Muscle of leg (tissue), 11 donors: Measurements from ENCODE around the gene VPS13D. TPM values are rescaled to one million over a fixed set of nuclear protein-coding genes. Genes with fewer than 3 reads are reported as not detected.
A peak's percentile ranks its signal among the peaks of the same experiment; 100 is the strongest.
"Not testable (repeated sequence)": the region's sequence is repeated elsewhere in the genome, so short reads cannot be mapped to it uniquely, and the experiment has no call there.

Source experiments
- DNase-seq: peaks from one replicate; pipeline ENCODE4 v3.0.0; 2013
- H3K27ac ChIP-seq: one replicate; pipeline ENCODE4 v1.5.1; 2013; ENCODE audit warnings: mild to moderate bottlenecking, low read length, control low read depth
- H3K27me3 ChIP-seq: one replicate; pipeline ENCODE4 v1.6.1; 2013; ENCODE audit warnings: low read length; ENCODE audit not compliant: control insufficient read depth, insufficient read depth
- H3K36me3 ChIP-seq: one replicate; pipeline ENCODE4 v1.6.1; 2013; ENCODE audit warnings: low read length; ENCODE audit not compliant: control insufficient read depth, insufficient read depth
- H3K4me1 ChIP-seq: one replicate; pipeline ENCODE4 v1.6.1; 2013; ENCODE audit warnings: low read length; ENCODE audit not compliant: control insufficient read depth, insufficient read depth
- H3K4me3 ChIP-seq: one replicate; pipeline ENCODE4 v1.5.1; 2013; ENCODE audit warnings: low read length, control low read depth
- H3K9me3 ChIP-seq: replicated peaks from 2 replicates; pipeline ENCODE4 v1.6.1; 2013; ENCODE audit warnings: low read depth, low read length; ENCODE audit not compliant: control insufficient read depth
- WGBS: methylation state at CpG from one replicate; pipeline ENCODE4 v1.1.5; 2013; ENCODE audit warnings: missing lambda C conversion rate; ENCODE audit not compliant: insufficient coverage; 5-methylcytosine and 5-hydroxymethylcytosine counted together
- polyA plus RNA-seq, 8 donors: library from polyadenylated mRNA; unstranded; fragments of 120-200 nt; gene quantifications; one replicate each; pipeline versions ENCODE4 v1.2.1 to v1.2.3, GENCODE V29; 2013; ENCODE audit warnings: inconsistent platforms in 1 of 8, low replicate concordance in 1 of 8; ENCODE audit not compliant: insufficient read length in 8 of 8, insufficient read depth in 1 of 8
- total RNA-seq: library from RNA; stranded (reverse); fragments of 120-200 nt; gene quantifications from one replicate; pipeline ENCODE4 v1.2.4, GENCODE V29; 2013

The VPS13D gene
- total and polyA plus RNA-seq, 9 donors, result 14.9 to 21.2 (median 17.0) TPM

DNA sequence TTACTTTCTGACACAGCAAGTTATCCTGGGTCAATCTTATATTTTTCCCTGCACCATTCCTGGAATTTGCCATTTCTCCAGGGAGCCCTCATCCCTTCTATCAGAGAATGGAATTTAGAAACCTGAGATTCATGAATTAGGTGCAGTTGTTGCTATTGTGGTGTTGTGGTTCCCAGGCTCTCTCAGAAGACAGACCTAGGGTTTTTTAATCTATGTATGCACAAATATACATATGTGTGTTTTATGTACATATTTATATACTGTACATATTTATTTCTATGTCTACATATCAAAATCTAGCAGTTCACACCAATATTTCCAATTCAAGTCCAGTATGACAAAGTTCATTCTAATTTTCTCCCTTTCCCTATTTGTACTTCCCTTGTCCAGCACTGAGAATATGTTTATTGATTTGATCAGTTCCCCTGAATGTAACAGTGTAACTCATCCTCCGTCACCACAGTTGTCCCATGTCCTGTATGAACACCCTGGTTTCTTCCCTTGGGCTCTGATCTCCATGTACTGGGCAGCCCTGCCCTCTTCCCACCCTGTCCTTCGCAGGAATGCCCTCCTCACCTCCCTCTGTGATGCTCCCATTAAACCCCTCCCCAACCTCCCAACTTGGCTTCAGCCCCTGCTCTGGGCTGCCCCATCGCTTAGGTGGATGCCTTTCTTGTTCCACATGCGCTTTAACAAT, 145.5 kb downstream of the VPS13D start:
- Histone ChIP-seq H3K4me3 (no peak overlapping the region), H3K27me3 (no peaks in the 10 kb centered on the region), H3K9me3 (no peaks in the 10 kb centered on the region), H3K27ac (no peak overlapping the region), H3K4me1 (peaks cover under 1% of the 10 kb centered on the region), H3K36me3 (peaks cover 28% of the 10 kb centered on the region)
- no peak for DNase-seq
- WGBS, result 84% methylated on average over 3 of the region's 4 CpGs

- H3K27me3 ChIP-seq, result no peaks in the 10 kb centered on the region
- no peaks in the 10 kb centered on the region for H3K9me3 ChIP-seq
- peak; percentile 57 for DNase-seq
- no peak overlapping the region for H3K4me3 ChIP-seq
- peaks cover 28% of the 10 kb centered on the region for H3K36me3 ChIP-seq
- H3K4me1 ChIP-seq, result peaks cover 2% of the 10 kb centered on the region
- H3K27ac ChIP-seq, result no peak overlapping the region
- WGBS, result 56% methylated on average over 3 of the region's 6 CpGs
Measured at GRCh38 chr1:12376236-12377045, 146.6 kb downstream of the VPS13D start.

- Histone ChIP-seq H3K27ac (peak overlapping the region; percentile 11), H3K9me3 (no peaks in the 10 kb centered on the region), H3K27me3 (no peaks in the 10 kb centered on the region), H3K4me3 (no peak overlapping the region), H3K4me1 (peaks cover 2% of the 10 kb centered on the region), H3K36me3 (peaks cover 39% of the 10 kb centered on the region)
- 60% methylated on average over 1 of the region's 2 CpGs for WGBS
- peak; percentile 51 for DNase-seq
Measured at GRCh38 chr1:12380326-12381249, 150.8 kb downstream of the VPS13D start.

GRCh38 chr1:12383001-12383400, 153.2 kb downstream of the VPS13D start:
- H3K36me3 ChIP-seq, result peaks cover 45% of the 10 kb centered on the region
- WGBS, result no CpG with 5 or more reads among the region's 1 CpG
- H3K4me3 ChIP-seq, result no peak overlapping the region
- no peaks in the 10 kb centered on the region for H3K27me3 ChIP-seq
- peaks cover 2% of the 10 kb centered on the region for H3K4me1 ChIP-seq
- H3K27ac ChIP-seq, result no peak overlapping the region
- no peak for DNase-seq
- peaks cover 14% of the 10 kb centered on the region for H3K9me3 ChIP-seq

DNA sequence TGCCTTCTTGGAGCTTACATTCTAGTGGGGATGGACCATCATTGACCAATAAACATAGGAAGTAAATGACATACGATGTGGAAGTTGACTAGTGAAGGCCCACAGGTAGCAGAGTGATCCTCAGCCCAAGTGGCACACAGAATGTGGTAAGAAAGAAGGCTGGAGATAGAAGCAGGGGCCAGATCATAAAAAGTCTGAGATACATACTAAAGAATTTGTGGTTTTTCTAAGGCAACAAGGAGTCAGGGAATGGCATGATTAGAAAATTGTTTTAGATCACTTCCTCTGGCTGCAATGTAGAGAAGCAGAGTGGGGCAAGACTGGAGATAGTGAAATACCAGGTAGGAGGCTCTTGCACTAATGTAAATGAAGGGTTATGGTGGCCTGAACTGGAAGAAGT, 154.0 kb downstream of the VPS13D start:
- Histone ChIP-seq H3K9me3 (peaks cover 14% of the 10 kb centered on the region), H3K27me3 (no peaks in the 10 kb centered on the region), H3K4me3 (no peak overlapping the region), H3K4me1 (peaks cover 2% of the 10 kb centered on the region), H3K27ac (no peak overlapping the region), H3K36me3 (peaks cover 41% of the 10 kb centered on the region)
- DNase-seq, result no peak
- WGBS, result 100% methylated on average over 1 of the region's 1 CpG

- Histone ChIP-seq H3K27ac (no peak overlapping the region), H3K4me3 (no peak overlapping the region), H3K36me3 (peaks cover 37% of the 10 kb centered on the region), H3K9me3 (peaks cover 14% of the 10 kb centered on the region), H3K27me3 (no peaks in the 10 kb centered on the region), H3K4me1 (peaks cover 2% of the 10 kb centered on the region)
- WGBS, result 83% methylated on average over 2 of the region's 8 CpGs
- DNase-seq, result no peak
Measured at GRCh38 chr1:12384836-12385456, 155.1 kb downstream of the VPS13D start.

DNA sequence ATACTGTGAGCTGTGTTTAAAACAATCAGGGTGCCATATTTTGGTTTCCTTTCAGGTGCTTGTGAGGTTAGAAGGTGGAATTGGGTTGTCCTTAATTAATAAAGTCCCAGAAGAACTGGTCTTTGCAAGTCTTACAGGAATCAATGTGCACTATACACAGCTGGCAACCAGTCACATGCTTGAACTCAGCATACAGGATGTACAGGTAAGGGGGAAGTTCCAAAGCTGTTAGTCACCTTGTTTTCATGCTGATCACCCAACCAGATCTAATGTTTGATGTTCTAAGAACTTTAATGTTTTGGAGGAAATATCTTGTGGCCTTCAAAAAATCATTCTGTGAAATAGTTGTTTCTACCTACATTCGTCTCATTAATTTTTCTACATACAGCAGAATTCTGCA, 156.3 kb downstream of the VPS13D start:
- no peak overlapping the region for H3K27ac ChIP-seq
- WGBS, result no CpG with 5 or more reads among the region's 1 CpG
- no peak for DNase-seq

DNA sequence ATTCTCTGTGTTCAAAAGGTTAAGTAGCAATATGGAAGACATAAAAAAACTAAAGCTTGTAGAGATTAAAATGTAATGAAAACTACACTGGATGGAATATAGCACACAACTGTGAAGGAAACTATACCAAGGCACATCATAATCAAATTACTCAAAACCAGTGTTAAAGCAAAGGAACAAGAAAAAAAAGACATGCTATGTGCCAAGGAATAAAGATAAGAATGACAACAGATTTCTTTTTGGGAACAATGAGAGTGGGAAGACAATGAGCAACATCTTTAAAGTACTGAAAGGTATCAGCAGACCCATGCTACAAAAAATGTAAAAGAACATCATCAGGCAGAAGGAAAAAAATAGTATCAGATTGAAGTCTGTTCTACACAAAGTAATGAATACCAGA, 157.8 kb downstream of the VPS13D start:
- Histone ChIP-seq H3K4me1 (no peaks in the 10 kb centered on the region), H3K4me3 (no peak overlapping the region), H3K27ac (no peak overlapping the region), H3K36me3 (peaks cover 43% of the 10 kb centered on the region), H3K9me3 (peaks cover 14% of the 10 kb centered on the region), H3K27me3 (no peaks in the 10 kb centered on the region)
- DNase-seq, result peak; percentile 24

More for the DNA sequence above, 156.3 kb downstream of the VPS13D start:
- Histone ChIP-seq H3K36me3 (peaks cover 43% of the 10 kb centered on the region), H3K4me3 (no peak overlapping the region), H3K9me3 (peaks cover 14% of the 10 kb centered on the region), H3K27me3 (no peaks in the 10 kb centered on the region), H3K4me1 (no peaks in the 10 kb centered on the region)

DNA sequence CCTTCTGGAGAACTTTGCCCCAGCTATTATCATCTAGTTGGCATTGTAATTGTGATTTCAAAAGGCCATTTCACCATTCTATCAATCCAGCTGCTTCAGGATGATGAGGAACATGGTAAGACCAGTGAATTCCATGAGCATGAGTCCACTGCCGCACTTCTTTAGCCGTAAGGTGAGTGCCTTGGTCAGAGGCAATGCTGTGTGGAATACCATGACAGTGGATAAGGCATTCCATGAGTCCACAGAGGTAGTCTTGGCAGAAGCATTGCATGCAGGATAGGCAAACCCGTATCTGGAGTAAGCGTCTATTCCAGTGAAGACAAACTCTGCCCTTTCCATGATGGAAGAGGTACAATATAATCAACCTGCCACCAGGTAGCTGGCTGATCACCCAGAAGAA, 160.5 kb downstream of the VPS13D start:
- not testable (repeated sequence) for H3K4me1 ChIP-seq, DNase-seq, H3K4me3 ChIP-seq, H3K27me3 ChIP-seq, H3K27ac ChIP-seq
- Histone ChIP-seq H3K9me3 (peaks cover 14% of the 10 kb centered on the region), H3K36me3 (peaks cover 23% of the 10 kb centered on the region)
- WGBS, result 100% methylated on average over 3 of the region's 4 CpGs
